ENCODE data around the gene OSBPL9. TPM values are rescaled to one million over a fixed set of nuclear protein-coding genes. Genes with fewer than 3 reads are reported as not detected.

The OSBPL9 gene
- polyA plus RNA-seq, 1 donor (not counting 4 experiments of a cell fraction or from before 2014, with no cell fraction given): 62.7 TPM

DNA sequence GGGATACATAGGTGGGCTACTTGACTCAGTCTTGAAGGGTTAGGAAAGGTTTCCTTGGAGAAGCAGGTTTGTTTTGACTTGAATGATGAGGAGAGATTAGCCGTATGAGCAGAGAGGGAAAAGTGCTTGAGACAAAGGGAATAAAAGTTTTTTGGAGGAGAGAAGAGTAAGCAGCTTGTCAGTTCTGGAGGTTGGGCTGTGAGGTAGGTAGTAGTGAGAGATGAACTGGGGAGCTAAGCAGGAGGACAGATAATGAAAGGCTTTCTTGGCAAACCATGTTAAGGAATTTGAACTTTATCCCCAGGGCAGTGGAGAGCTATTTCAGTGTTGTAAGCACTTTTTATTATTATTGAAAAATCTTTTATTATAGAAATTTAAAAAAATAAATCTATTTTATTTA, 3.6 kb downstream of the OSBPL9 start:
- H2AFZ ChIP-seq (ENCODE audit: control insufficient read depth, low read length): no peak overlapping the region
- no peak overlapping the region for H3K27ac ChIP-seq (ENCODE audit: control insufficient read depth, insufficient read depth, low read length)
- H3K4me2 ChIP-seq (ENCODE audit: control insufficient read depth, extremely low read depth, insufficient read depth, low read depth, low read length): no peak overlapping the region
- no peaks in the 10 kb centered on the region for H3K36me3 ChIP-seq (ENCODE audit: control insufficient read depth in 2 of 2, extremely low read depth in 1 of 2, insufficient read depth in 2 of 2, low read length in 2 of 2)
- H3K9me1 ChIP-seq (ENCODE audit: control insufficient read depth, extremely low read depth, insufficient read depth, low read length): no peaks in the 10 kb centered on the region
- no peak for DNase-seq (ENCODE audit: low read depth, low spot score)
- peaks cover 65% of the 10 kb centered on the region for H3K79me2 ChIP-seq (ENCODE audit: control insufficient read depth, insufficient read depth, low read length)
- TF ChIP-seq, protein P1, sequence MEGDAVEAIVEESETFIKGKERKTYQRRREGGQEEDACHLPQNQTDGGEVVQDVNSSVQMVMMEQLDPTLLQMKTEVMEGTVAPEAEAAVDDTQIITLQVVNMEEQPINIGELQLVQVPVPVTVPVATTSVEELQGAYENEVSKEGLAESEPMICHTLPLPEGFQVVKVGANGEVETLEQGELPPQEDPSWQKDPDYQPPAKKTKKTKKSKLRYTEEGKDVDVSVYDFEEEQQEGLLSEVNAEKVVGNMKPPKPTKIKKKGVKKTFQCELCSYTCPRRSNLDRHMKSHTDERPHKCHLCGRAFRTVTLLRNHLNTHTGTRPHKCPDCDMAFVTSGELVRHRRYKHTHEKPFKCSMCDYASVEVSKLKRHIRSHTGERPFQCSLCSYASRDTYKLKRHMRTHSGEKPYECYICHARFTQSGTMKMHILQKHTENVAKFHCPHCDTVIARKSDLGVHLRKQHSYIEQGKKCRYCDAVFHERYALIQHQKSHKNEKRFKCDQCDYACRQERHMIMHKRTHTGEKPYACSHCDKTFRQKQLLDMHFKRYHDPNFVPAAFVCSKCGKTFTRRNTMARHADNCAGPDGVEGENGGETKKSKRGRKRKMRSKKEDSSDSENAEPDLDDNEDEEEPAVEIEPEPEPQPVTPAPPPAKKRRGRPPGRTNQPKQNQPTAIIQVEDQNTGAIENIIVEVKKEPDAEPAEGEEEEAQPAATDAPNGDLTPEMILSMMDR (optimal IDR thresholded peaks at IDR 0.05 in 1 of 3, IDR thresholded peaks at IDR 0.05 in 1 of 3, conservative IDR thresholded peaks at IDR 0.05 in 1 of 3; ENCODE audit: extremely low read depth in 1 of 3, insufficient read depth in 2 of 3, low read length in 3 of 3): no peak
- no peak for TF ChIP-seq EZH2 (IDR thresholded peaks at IDR 0.05; ENCODE audit: low read length)
- no peak overlapping the region for H3K4me3 ChIP-seq (ENCODE audit: control insufficient read depth in 2 of 3, extremely low read depth in 1 of 3, insufficient read depth in 2 of 3, low read depth in 1 of 3, low read length in 3 of 3)
- dilution Hi-C loops (cut with MboI; ENCODE audit: extremely low pct_ligation_motif_present, low sequenced_read_pairs): no loop called here
- FAIRE-seq: peak; percentile 55
- no peaks in the 10 kb centered on the region for H4K20me1 ChIP-seq (ENCODE audit: control insufficient read depth, extremely low read depth, insufficient read depth, low read length)
- no peak overlapping the region for H3K9ac ChIP-seq (ENCODE audit: control insufficient read depth, extremely low read depth, insufficient read depth, low read length)
- H3K9me3 ChIP-seq (ENCODE audit: control insufficient read depth, low read depth, low read length): no peaks in the 10 kb centered on the region
- H3K4me1 ChIP-seq (ENCODE audit: control insufficient read depth, extremely low read depth, insufficient read depth, low read length): peaks cover 30% of the 10 kb centered on the region
- no peaks in the 10 kb centered on the region for H3K27me3 ChIP-seq (ENCODE audit: control insufficient read depth, extremely low read depth, insufficient read depth, low read length)

DNA sequence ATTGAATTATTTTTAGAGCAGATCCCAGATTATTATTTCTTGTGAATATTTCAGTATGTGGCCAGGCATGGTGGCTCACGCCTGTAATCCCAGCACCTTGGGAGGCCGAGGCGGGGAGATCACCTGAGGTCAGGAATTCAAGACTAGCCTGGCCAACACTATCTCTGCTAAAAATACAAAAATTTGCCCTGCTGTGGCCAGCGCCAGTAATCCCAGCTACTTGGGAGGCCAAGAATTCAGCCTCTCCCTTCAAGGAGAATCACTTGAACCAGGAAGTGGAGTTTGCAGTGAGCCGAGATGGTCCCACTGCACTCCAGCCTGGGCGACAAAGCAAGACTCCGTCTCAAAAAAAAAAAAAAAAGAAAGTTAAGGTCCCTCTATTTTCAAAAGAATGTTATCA, 4.3 kb downstream of the OSBPL9 start:
- TF ChIP-seq, protein P1 (optimal IDR thresholded peaks at IDR 0.05 in 1 of 3, IDR thresholded peaks at IDR 0.05 in 1 of 3, conservative IDR thresholded peaks at IDR 0.05 in 1 of 3; ENCODE audit: extremely low read depth in 1 of 3, insufficient read depth in 2 of 3, low read length in 3 of 3): no peak
- TF ChIP-seq EZH2 (IDR thresholded peaks at IDR 0.05; ENCODE audit: low read length): no peak
- H3K27me3 ChIP-seq (ENCODE audit: control insufficient read depth, extremely low read depth, insufficient read depth, low read length): no peaks in the 10 kb centered on the region
- no peaks in the 10 kb centered on the region for H3K9me3 ChIP-seq (ENCODE audit: control insufficient read depth, low read depth, low read length)
- DNase-seq (ENCODE audit: low read depth, low spot score) (no peak), FAIRE-seq (no peak)
- H3K36me3 ChIP-seq (ENCODE audit: control insufficient read depth in 2 of 2, extremely low read depth in 1 of 2, insufficient read depth in 2 of 2, low read length in 2 of 2): no peaks in the 10 kb centered on the region
- no peaks in the 10 kb centered on the region for H3K9me1 ChIP-seq (ENCODE audit: control insufficient read depth, extremely low read depth, insufficient read depth, low read length)
- H3K9ac ChIP-seq (ENCODE audit: control insufficient read depth, extremely low read depth, insufficient read depth, low read length): no peak overlapping the region
- H3K4me1 ChIP-seq (ENCODE audit: control insufficient read depth, extremely low read depth, insufficient read depth, low read length): peaks cover 30% of the 10 kb centered on the region
- H4K20me1 ChIP-seq (ENCODE audit: control insufficient read depth, extremely low read depth, insufficient read depth, low read length): no peaks in the 10 kb centered on the region
- H3K4me2 ChIP-seq (ENCODE audit: control insufficient read depth, extremely low read depth, insufficient read depth, low read depth, low read length): no peak overlapping the region
- H3K4me3 ChIP-seq (ENCODE audit: control insufficient read depth in 2 of 3, extremely low read depth in 1 of 3, insufficient read depth in 2 of 3, low read depth in 1 of 3, low read length in 3 of 3): no peak overlapping the region
- no peak overlapping the region for H2AFZ ChIP-seq (ENCODE audit: control insufficient read depth, low read length)
- H3K27ac ChIP-seq (ENCODE audit: control insufficient read depth, insufficient read depth, low read length): no peak overlapping the region
- dilution Hi-C loops (cut with MboI; ENCODE audit: extremely low pct_ligation_motif_present, low sequenced_read_pairs): no loop called here
- peaks cover 70% of the 10 kb centered on the region for H3K79me2 ChIP-seq (ENCODE audit: control insufficient read depth, insufficient read depth, low read length)

All from keratinocyte (primary cell).